WERI-Rb-1 (cell line): Measurements from ENCODE around the gene PCDHGC5.

ENCODE experiments used
- DNase-seq: peaks from one replicate; pipeline ENCODE4 v3.0.0-alpha.2; 2020
- H3K27ac ChIP-seq: fragments of 250-450 bp; sonication (Bioruptor Pico); 2 replicates; pipeline ENCODE4 v1.5.1; 2020; ENCODE audit warnings: mild to moderate bottlenecking, moderate library complexity
- H3K27me3 ChIP-seq: fragments of 250-450 bp; sonication (Bioruptor Pico); 2 replicates; pipeline ENCODE4 v1.5.1; 2021; ENCODE audit warnings: mild to moderate bottlenecking, low read depth, moderate library complexity; ENCODE audit not compliant: insufficient read depth, severe bottlenecking
- H3K36me3 ChIP-seq: fragments of 250-450 bp; sonication (Bioruptor Pico); 2 replicates; pipeline ENCODE4 v1.5.1; 2020; ENCODE audit warnings: mild to moderate bottlenecking, moderate library complexity
- H3K4me3 ChIP-seq: 2 replicates; pipeline ENCODE4 v1.5.1; 2011; ENCODE audit warnings: low read depth, mild to moderate bottlenecking, control low read depth, low read length
- H3K9me3 ChIP-seq: fragments of 250-450 bp; sonication (Bioruptor Pico); 2 replicates; pipeline ENCODE4 v1.5.1; 2021; ENCODE audit warnings: mild to moderate bottlenecking, moderate library complexity; ENCODE audit not compliant: severe bottlenecking
- CTCF ChIP-seq: IDR thresholded peaks from 2 replicates; pipeline ENCODE4 v1.5.1; 2011; ENCODE audit warnings: low read depth, mild to moderate bottlenecking, control low read depth, inconsistent platforms, low read length

Gene PCDHGC5

GRCh38 chr5:141518618-141519015 is 29.7 kb downstream of the PCDHGC5 start:
- TF ChIP-seq CTCF: no peak
- DNase-seq: no peak
- Histone ChIP-seq H3K27me3 (no peaks in the 10 kb centered on the region), H3K4me3 (no peak overlapping the region), H3K36me3 (peaks cover 59% of the 10 kb centered on the region), H3K27ac (no peak overlapping the region), H3K9me3 (peaks cover 2% of the 10 kb centered on the region)

DNA sequence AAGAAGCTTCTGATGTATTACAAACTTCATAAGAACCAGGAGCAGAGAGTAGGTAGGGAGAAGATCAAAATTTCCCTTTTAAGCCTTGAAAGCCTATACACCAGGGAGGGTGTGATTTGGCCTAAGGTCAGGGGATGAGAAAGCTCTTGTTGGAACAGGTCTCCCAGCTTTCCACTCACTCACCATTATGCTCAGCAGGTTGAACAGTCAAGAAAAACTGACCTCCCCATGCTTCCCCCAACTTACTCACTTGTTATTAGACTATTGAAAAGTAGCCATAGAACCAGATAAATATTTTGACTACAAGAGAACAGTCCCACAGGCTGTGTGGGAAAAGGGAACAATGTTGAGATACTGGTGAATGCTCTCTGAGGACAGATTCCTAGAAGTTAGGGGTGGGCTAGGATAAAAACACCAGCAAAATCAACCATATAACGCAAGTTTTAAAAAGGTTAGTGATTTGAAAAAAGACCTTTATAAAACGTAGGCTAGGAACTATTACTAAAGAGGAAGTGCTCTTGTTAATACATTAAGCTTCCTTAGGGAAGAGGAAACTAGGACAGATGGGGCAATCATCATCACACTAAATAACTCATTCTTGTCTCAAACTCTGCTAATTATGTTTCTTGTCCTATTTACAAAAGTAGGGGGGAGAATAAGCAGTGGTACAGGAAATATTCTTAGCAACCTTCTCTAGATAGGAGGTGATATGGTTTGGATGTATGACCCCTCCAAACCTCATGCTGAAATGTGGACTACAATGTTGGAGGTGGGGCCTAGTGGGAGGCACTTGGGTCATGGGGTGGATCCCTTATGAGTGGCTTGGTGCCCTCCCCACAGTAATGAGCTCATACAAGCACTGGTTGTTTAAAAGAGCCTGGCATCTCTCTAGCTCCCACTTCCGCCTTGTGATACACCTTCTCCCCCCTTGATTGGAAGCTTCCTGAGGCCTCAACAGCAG is 31.0 kb downstream of the PCDHGC5 start:
- Histone ChIP-seq H3K27ac (no peak overlapping the region), H3K9me3 (peaks cover 2% of the 10 kb centered on the region), H3K4me3 (no peak overlapping the region), H3K27me3 (no peaks in the 10 kb centered on the region), H3K36me3 (peaks cover 68% of the 10 kb centered on the region)
- no peak for TF ChIP-seq CTCF
- no peak for DNase-seq

GRCh38 chr5:141521244-141521781 is 32.4 kb downstream of the PCDHGC5 start:
- H3K27ac ChIP-seq: no peak overlapping the region
- DNase-seq: no peak
- H3K27me3 ChIP-seq: no peaks in the 10 kb centered on the region

GRCh38 chr5:141522301-141522700 is 33.4 kb downstream of the PCDHGC5 start:
- TF ChIP-seq CTCF: no peak
- peaks cover 76% of the 10 kb centered on the region for H3K36me3 ChIP-seq
- H3K9me3 ChIP-seq: peaks cover 2% of the 10 kb centered on the region
- H3K4me3 ChIP-seq: no peak overlapping the region
- no peak overlapping the region for H3K27ac ChIP-seq
- DNase-seq: no peak
- H3K27me3 ChIP-seq: no peaks in the 10 kb centered on the region

More at GRCh38 chr5:141521244-141521781, 32.4 kb downstream of the PCDHGC5 start:
- Histone ChIP-seq H3K9me3 (peaks cover 2% of the 10 kb centered on the region), H3K4me3 (no peak overlapping the region), H3K36me3 (peaks cover 77% of the 10 kb centered on the region)
- TF ChIP-seq CTCF: no peak

DNA sequence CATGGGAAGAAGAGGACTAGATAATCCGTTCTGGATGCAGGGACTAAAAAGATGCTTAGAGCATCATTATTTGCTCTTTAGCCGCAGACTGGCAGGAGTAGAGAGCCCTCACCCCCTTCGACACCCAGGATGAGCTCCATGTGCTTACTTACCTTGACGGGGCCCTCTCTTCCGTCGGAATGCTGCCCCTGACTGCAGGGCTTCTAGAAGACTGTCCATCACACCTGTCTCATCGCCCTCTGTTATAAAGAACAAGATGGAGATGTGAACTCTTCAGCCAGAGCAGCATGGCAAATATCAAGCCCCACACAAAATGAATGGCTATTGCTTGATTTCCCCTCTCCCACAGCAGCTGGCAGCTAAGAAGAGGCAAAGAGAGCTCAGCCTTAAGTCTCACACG is 35.1 kb downstream of the PCDHGC5 start:
- no peak for DNase-seq
- Histone ChIP-seq H3K27ac (no peak overlapping the region), H3K27me3 (no peaks in the 10 kb centered on the region), H3K36me3 (peaks cover 84% of the 10 kb centered on the region), H3K9me3 (peaks cover 2% of the 10 kb centered on the region), H3K4me3 (no peak overlapping the region)
- TF ChIP-seq CTCF: no peak
